ENCODE measurements around the gene CDSN.
"Not testable (repeated sequence)": the region's sequence is repeated elsewhere in the genome, so short reads cannot be mapped to it uniquely, and the experiment has no call there.

Gene CDSN, protein sequence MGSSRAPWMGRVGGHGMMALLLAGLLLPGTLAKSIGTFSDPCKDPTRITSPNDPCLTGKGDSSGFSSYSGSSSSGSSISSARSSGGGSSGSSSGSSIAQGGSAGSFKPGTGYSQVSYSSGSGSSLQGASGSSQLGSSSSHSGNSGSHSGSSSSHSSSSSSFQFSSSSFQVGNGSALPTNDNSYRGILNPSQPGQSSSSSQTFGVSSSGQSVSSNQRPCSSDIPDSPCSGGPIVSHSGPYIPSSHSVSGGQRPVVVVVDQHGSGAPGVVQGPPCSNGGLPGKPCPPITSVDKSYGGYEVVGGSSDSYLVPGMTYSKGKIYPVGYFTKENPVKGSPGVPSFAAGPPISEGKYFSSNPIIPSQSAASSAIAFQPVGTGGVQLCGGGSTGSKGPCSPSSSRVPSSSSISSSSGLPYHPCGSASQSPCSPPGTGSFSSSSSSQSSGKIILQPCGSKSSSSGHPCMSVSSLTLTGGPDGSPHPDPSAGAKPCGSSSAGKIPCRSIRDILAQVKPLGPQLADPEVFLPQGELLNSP

DNA sequence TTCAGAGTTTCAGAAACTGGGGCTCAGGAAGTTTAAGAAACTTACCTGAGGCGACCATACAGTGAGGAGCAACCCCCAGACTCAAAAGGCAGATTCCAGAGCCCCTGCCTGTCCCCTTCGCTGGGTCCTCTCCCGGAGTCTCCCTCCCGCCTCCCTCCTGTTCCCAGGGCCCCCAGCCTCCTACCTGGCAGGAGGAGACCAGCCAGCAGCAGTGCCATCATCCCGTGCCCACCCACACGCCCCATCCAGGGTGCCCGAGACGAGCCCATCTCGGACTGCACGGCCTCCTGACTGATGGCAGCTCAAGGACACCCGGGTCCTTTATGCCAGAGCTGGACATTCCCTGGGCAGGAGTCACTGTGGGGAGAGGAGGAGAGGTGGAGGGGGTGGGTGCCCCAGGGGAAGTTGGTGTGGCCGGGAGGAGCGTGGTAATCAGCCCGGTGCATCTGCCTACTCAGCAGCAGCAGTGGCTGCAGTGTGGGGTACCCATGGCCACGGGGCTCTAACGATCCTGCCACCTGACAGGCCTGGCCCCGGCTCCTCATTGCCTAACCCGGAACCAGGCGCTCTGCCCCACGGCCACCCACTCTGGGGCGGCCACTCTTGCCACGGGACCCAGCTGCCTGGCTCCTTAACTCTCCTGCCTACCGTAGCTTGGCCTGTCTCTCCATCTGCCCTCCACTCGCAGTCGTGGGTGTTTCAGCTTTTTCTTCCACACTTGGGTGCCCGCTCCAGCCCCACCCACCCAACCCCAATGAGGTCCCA lies at the start of gene CDSN:
Gene CDSN, minus strand, starts transcription at position 296 of the 765 bp plus-strand sequence. Its CDS starts 27 bp downstream, at position 269.
- no peak for DNase-seq

DNA sequence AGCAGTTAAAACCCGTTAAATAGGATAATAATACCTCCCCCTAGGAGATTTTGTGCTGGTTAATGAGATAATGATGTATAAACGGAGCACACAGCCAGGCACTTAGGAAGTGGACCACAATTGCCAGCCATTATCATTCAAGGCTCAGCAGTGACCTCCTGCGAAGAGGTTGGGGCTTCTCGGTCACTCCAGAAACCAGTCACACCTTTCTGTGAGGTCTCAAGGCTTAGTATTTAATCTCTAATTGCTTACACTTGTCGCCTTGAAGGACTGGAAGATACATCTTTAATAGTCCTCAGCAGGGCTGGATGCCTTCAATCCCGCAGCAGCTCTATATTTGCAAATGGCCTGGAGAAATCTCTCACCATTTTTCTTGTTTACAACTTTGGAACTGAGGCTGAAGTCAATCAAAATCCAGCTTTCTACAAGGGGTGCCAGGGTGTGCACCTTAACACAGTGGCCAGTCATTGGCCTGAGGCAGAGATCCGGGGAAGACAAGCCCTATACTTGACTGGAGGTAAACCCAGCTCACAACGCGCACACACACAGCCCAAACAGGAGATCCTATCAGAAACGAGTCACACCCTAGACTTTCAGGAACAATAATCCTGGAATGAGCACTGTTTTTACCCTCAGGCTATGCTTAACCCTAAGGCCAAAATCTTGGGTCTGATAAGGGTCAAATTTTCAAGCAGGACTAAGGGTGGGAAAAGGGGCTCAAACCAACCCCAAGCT lies 49.0 kb upstream of the CDSN start:
- DNase-seq: no peak

- no peak for DNase-seq
Measured at GRCh38 chr6:31168606-31169005, 48.4 kb upstream of the CDSN start.

DNA sequence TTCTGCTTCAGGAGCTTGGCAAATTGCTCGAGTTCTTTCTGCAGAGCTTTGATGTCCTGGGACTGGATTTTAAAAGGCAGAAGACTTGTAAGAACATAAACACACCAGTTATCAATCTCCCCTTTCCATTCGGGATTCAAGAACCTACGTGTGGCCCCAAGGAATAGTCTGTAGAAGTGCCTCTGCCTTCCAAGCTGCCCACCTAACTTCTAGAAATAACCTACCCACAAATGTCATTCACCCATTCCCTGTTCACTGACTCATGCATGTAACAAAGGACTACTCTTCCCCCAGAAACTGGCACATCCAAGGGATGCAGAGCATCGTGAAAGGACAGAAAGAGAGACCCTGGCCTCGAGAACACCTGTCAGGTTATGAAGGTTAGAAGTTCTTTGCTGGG lies 45.7 kb upstream of the CDSN start:
- no peak for DNase-seq

GRCh38 chr6:31165064-31165832 lies 45.0 kb upstream of the CDSN start:
- DNase-seq: not testable (repeated sequence)

GRCh38 chr6:31164475-31165063 lies 44.3 kb upstream of the CDSN start:
- not testable (repeated sequence) for DNase-seq

DNA sequence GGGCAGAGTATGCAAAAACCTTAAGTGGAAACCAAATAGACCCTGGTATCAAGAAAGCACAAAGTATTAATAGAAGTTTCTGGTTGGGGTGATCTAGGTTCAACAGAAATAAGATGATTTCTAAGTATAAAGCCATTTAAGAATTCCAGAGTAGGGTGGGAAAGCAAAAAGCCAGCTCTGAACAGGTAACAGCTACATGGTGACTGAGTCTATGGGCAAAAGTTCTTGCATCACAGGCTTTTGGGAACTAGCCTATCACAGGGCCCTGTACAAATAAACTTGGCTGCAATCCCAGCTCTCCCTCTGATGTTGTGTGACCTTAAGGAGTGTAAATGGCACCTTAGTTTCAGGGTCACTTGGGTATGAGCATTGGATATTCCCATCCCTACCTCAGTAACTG lies 43.7 kb upstream of the CDSN start:
- no peak for DNase-seq

GRCh38 chr6:31162463-31163165 lies 42.4 kb upstream of the CDSN start:
- DNase-seq: no peak

DNA sequence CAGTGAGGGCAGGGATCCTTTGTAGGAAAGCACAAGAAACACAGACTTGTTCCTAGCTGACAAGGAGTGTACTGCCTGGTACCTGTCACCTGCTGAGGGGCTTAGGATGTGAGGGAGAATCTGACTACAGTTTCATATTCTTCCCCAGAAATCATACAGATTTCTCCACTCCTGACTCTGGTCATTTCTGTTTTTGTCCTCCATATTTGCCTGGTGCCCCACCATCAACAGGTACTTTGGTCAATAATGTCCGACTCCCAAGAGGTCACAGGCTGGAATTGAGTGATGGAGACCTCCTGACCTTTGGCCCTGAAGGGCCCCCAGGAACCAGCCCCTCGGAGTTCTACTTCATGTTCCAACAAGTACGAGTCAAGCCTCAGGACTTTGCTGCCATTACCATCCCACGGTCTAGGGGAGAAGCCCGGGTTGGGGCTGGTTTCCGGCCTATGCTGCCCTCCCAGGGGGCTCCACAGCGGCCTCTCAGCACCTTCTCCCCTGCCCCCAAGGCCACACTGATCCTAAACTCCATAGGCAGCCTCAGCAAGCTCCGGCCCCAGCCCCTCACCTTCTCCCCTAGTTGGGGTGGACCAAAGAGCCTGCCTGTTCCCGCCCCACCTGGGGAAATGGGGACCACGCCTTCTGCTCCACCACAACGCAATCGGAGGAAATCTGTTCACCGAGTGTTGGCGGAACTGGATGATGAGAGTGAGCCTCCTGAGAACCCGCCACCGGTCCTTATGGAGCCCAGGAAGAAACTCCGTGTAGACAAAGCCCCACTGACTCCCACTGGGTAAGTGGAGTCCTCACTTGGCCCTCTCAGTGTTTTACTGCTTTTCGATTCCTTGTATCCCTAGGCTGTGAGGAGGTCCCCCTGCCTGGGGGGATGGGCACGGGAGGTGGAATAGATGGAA lies 41.2 kb upstream of the CDSN start:
- DNase-seq: no peak

GRCh38 chr6:31158863-31159855 lies 38.9 kb upstream of the CDSN start:
- peak; percentile 11 for DNase-seq

- peak; percentile 99 for DNase-seq
Measured at GRCh38 chr6:31158140-31158862, 38.1 kb upstream of the CDSN start, which contains the start of gene TCF19. Gene TCF19 (plus strand): TSS chr6:31158589. CDS start chr6:31159470, 881 bp downstream.

DNA sequence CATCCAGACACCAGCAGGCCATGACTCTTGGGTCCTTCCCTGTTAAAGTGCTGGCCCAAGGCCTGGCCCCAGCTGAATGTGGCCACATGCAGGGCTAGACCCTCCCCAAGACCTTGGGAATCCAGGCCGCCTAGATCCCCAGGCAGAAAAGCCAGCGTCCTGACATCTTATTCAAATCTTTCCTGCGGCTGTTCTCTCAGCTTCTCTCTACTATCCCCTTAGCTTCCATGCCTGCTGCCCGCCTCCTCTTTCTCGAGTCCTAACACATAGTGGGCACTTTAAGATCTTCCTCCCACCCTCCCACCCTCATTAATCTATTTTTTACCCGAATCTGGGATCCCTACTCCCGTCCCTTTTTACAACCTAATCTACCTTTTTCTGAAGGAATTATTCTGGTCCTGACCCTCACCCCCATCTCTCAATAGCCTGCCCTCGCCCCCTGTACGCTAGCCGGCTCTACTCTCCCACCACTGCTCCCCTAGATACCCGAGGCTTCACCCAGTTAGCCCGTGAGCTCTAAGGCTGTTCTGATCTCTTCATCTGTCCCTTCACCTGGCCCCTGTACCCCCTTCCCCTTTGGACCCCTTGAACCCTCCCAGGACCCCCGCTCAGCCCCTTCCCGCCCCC lies 37.4 kb upstream of the CDSN start, which contains the start of gene CCHCR1:
Gene CCHCR1, minus strand, starts transcription at position 290 of the 627 bp plus-strand sequence. Its CDS starts 202 bp downstream, at position 88.
- DNase-seq: no peak

GRCh38 chr6:31156641-31157040 lies 36.4 kb upstream of the CDSN start:
- DNase-seq: no peak

- DNase-seq: no peak
Measured at GRCh38 chr6:31154436-31154835, 34.2 kb upstream of the CDSN start.

GRCh38 chr6:31152781-31153180 lies 32.5 kb upstream of the CDSN start:
- no peak for DNase-seq

GRCh38 chr6:31149827-31150447 lies 29.7 kb upstream of the CDSN start:
- DNase-seq: no peak

- no peak for DNase-seq
Measured at GRCh38 chr6:31145386-31145785, 25.1 kb upstream of the CDSN start.

All from NCI-H748 treated with DMSO at 0.1 percent for 48 hours (cell line).